SK-N-MC (cell line): ENCODE data around the gene MCRIP2.

Experiments
- DNase-seq: peaks from one replicate; pipeline ENCODE4 v3.0.0-alpha.2; 2011; ENCODE audit warnings: low read depth, low spot score
- H3K27ac ChIP-seq: fragments of 200-600 bp; sonication (generic); 2 replicates; pipeline ENCODE4 v1.5.1; 2016; ENCODE audit warnings: mixed run types
- H3K36me3 ChIP-seq: fragments of 200-600 bp; sonication (generic); 2 replicates; pipeline ENCODE4 v1.6.1; 2017; ENCODE audit warnings: antibody characterized with exemption, low read length, mixed read lengths; ENCODE audit not compliant: insufficient read depth
- H3K4me3 ChIP-seq: fragments of 200-600 bp; sonication (generic); 2 replicates; pipeline ENCODE4 v1.5.1; 2016
- H3K9ac ChIP-seq: fragments of 200-600 bp; sonication (generic); 2 replicates; pipeline ENCODE4 v1.8.0; 2017; ENCODE audit warnings: mixed run types, mixed read lengths; ENCODE audit not compliant: insufficient read length
- H3K9me3 ChIP-seq: fragments of 200-600 bp; sonication (generic); 2 replicates; pipeline ENCODE4 v1.6.1; 2017; ENCODE audit warnings: low read depth, mild to moderate bottlenecking, antibody characterized with exemption, low read length, moderate library complexity, mixed read lengths
- EZH2 ChIP-seq: fragments of 200-600 bp; sonication (generic); IDR thresholded peaks from one replicate; pipeline ENCODE4 v1.6.1; 2017; ENCODE audit warnings: antibody characterized with exemption
- FOXP2 ChIP-seq: optimal IDR thresholded peaks from 2 replicates; pipeline ENCODE3; 2011; ENCODE audit warnings: mild to moderate bottlenecking, moderate library complexity; ENCODE audit not compliant: insufficient read depth; ENCODE audit errors: extremely low read length, control extremely low read depth
- POLR2AphosphoS5 ChIP-seq: IDR thresholded peaks from 2 replicates; pipeline ENCODE4 v1.6.1; 2012; ENCODE audit warnings: mild to moderate bottlenecking, low read depth, low read length, borderline replicate concordance

The MCRIP2 gene

DNA sequence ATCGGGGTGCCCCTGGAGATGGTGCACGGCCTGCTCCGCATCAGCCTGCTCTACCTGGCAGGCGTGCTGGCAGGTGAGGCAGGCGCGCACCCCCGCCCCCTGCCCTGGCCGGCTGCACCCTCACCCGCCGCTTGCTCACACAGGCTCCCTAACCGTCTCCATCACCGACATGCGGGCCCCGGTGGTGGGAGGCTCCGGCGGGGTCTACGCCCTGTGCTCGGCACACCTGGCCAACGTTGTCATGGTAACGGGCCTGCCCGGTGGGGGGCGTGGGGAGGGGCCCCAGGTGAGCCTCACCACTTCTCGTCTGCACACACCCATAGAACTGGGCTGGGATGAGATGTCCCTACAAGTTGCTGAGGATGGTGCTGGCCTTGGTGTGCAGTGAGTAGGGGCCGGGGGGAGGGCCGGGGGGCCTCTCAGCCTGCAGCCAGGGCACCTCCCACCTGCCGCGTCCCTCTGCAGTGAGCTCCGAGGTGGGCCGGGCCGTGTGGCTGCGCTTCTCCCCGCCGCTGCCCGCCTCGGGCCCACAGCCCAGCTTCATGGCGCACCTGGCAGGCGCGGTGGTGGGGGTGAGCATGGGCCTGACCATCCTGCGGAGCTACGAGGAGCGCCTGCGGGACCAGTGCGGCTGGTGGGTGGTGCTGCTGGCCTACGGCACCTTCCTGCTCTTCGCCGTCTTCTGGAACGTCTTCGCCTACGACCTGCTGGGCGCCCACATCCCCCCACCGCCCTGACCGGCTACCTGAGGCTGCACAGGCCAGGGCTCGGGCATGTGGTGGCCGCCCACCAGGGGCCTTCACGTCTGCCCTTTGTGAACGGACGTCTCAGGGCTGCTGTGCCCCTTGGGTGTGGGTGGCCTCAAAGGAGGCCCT lies 35.9 kb downstream of the MCRIP2 start:
- no peak for TF ChIP-seq FOXP2
- TF ChIP-seq EZH2, result no peak
- TF ChIP-seq POLR2AphosphoS5, result no peak
- no peaks in the 10 kb centered on the region for H3K9me3 ChIP-seq
- no peak overlapping the region for H3K4me3 ChIP-seq
- no peak overlapping the region for H3K27ac ChIP-seq
- H3K9ac ChIP-seq, result no peak overlapping the region
- peaks cover 29% of the 10 kb centered on the region for H3K36me3 ChIP-seq
- DNase-seq, result no peak

GRCh38 chr16:678209-678857 lies 36.7 kb downstream of the MCRIP2 start:
- no peak overlapping the region for H3K4me3 ChIP-seq
- TF ChIP-seq EZH2, result no peak
- no peak for TF ChIP-seq POLR2AphosphoS5
- no peak for TF ChIP-seq FOXP2
- no peak overlapping the region for H3K9ac ChIP-seq
- no peaks in the 10 kb centered on the region for H3K9me3 ChIP-seq
- DNase-seq, result no peak
- H3K36me3 ChIP-seq, result peaks cover 29% of the 10 kb centered on the region
- no peak overlapping the region; the same call in 1 of the 2 replicates for H3K27ac ChIP-seq

DNA sequence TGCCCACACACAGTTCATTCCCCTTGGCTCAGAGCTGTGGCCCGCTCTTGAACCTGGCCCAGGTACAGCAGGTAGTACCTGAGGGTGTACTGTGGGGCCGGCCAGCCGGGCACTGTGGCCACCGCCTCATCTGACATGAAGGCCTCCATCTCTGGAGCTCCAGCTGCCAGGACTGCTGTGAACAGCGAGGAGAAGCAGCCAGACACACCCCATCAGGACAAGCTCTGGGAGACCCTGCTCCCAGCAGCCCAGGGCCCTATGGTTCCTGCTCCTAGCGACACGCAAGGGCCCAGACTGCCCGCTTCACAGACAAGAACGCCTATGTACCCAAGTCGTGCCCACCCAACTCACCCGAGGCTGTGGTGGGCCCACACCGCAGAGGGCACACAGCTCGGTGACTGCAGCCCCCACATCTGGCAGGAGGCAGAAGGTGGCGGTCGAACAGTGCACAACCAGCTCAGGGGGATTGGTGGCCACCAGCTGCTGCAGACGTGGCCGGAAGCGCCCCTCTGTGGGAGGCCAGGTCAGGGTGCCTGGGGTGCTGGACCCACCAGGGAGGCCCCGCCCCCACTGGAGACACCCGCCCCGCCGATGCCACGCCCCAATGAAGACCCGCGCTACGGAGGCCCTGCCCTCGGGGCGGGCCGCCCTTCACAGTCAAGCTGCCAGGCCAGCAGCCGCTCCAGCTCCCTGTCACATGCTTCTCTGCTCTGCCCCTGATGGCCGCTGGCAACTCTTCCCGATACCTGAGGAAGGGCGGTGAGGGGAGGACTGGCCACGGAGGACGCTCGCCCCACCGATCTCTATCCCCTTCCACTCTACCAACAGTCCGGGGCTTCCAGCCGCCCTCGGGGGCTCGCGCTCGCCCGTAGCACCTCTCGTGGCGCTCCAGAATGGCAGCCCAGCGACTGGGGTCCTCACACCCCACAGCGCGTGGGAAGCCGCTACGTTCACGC lies 37.5 kb downstream of the MCRIP2 start:
- DNase-seq, result no peak
- Histone ChIP-seq H3K36me3 (peaks cover 23% of the 10 kb centered on the region), H3K9me3 (no peaks in the 10 kb centered on the region), H3K27ac (peak overlapping the region; percentile 91), H3K9ac (peak overlapping the region; percentile 85), H3K4me3 (peak overlapping the region; percentile 94)
- TF ChIP-seq POLR2AphosphoS5 (no peak; the same call in 1 of the 2 replicates), EZH2 (no peak), FOXP2 (no peak)

- H3K9me3 ChIP-seq, result no peaks in the 10 kb centered on the region
- peak within 1 kb of the TSS; percentile 91 for H3K9ac ChIP-seq
- TF ChIP-seq EZH2 (no peak), POLR2AphosphoS5 (peak; percentile 69; the same call in 1 of the 2 replicates), FOXP2 (no peak)
- peak within 1 kb of the TSS; percentile 91 for H3K27ac ChIP-seq
- H3K4me3 ChIP-seq, result peak within 1 kb of the TSS; percentile 94
- H3K36me3 ChIP-seq, result peaks cover 22% of the 10 kb centered on the region
- peak; percentile 52 for DNase-seq
Measured at GRCh38 chr16:679814-680624, 38.4 kb downstream of the MCRIP2 start, which contains the start of gene STUB1. STUB1 (plus strand) TSS chr16:680410; CDS start chr16:680526, 116 bp downstream.

DNA sequence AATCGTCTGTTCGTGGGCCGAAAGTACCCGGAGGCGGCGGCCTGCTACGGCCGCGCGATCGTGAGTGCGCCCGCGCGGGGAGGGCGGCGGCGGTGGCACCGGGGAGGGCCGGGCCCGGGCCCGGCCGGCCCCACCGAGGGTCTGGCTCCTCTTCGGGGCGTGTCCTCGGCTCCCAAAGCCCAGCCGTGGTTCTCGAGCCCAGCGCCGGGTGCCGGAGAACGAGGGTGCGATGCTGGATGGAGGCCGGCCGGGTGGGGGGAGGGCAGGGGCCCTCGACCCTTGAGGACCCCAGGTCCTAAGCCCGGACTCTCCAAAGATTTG lies 39.0 kb downstream of the MCRIP2 start:
- Histone ChIP-seq H3K4me3 (peak overlapping the region; percentile 91), H3K9ac (peak overlapping the region; percentile 91), H3K36me3 (peaks cover 22% of the 10 kb centered on the region), H3K9me3 (no peaks in the 10 kb centered on the region), H3K27ac (peak overlapping the region; percentile 75)
- TF ChIP-seq POLR2AphosphoS5, result no peak
- TF ChIP-seq FOXP2, result no peak
- TF ChIP-seq EZH2, result no peak
- no peak for DNase-seq

DNA sequence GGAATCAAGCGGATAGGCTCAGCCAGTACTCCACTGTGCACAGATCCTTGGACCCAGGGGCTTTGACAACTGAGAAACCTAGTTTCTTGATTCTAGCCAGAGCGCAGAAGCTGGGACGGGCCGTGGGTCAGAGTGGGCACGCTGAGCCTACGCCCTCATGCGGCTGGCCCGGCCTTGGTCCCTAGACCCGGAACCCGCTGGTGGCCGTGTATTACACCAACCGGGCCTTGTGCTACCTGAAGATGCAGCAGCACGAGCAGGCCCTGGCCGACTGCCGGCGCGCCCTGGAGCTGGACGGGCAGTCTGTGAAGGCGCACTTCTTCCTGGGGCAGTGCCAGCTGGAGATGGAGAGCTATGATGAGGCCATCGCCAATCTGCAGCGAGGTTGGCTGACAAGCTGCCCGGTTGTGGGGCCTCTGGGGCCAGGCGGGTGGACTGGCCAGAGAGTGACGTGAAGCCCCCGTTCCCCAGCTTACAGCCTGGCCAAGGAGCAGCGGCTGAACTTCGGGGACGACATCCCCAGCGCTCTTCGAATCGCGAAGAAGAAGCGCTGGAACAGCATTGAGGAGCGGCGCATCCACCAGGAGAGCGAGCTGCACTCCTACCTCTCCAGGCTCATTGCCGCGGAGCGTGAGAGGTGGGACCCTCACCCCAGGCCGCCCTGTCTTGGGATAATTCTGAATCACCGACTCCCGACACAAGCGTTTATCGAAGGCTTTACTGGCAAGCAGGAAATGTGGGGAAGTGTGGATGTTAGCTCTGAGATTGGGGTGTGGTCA lies 39.5 kb downstream of the MCRIP2 start:
- Histone ChIP-seq H3K27ac (peak overlapping the region; percentile 75), H3K4me3 (peak overlapping the region; percentile 91), H3K36me3 (peaks cover 22% of the 10 kb centered on the region), H3K9me3 (no peaks in the 10 kb centered on the region), H3K9ac (peak overlapping the region; percentile 91)
- DNase-seq, result no peak
- no peak for TF ChIP-seq FOXP2
- no peak for TF ChIP-seq EZH2
- no peak for TF ChIP-seq POLR2AphosphoS5
